Ishikawa (cell line): Measurements from ENCODE around the gene ZC3H4.

Experiments
- CEBPB ChIP-seq: IDR thresholded peaks from 2 replicates; pipeline ENCODE4 v1.6.1; 2012
- CREB1 ChIP-seq: IDR thresholded peaks from 2 replicates; pipeline ENCODE4 v1.6.1; 2012; ENCODE audit warnings: low read depth
- EGR1 ChIP-seq: IDR thresholded peaks from 2 replicates; pipeline ENCODE4 v1.6.1; 2012
- RAD21 ChIP-seq: IDR thresholded peaks from 2 replicates; pipeline ENCODE4 v1.6.1; 2012; ENCODE audit warnings: low read depth
- TCF12 ChIP-seq: IDR thresholded peaks from 2 replicates; pipeline ENCODE4 v1.6.1; 2012; ENCODE audit warnings: low read depth
- TF ChIP-seq, protein P1 (sequence below): IDR thresholded peaks from 2 replicates; pipeline ENCODE4 v1.6.1; 2012
- TF ChIP-seq, protein P2 (sequence below): IDR thresholded peaks from 2 replicates; pipeline ENCODE4 v1.6.1; 2012; ENCODE audit warnings: low read depth, mild to moderate bottlenecking

DNA sequence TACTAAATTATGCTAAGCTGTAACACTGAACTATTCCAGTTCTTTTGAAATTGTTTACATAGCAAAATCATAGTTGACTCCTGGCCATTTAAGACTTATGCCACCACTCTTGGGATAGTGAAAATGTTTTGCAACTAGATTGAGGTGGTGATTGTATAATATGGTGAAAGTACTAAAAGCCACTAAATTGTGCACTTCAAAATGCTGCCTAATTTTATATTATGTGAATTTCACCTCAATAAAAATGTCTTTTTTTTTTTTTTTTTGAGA is 12.0 kb upstream of the ZC3H4 start:
- TF ChIP-seq, protein P1, sequence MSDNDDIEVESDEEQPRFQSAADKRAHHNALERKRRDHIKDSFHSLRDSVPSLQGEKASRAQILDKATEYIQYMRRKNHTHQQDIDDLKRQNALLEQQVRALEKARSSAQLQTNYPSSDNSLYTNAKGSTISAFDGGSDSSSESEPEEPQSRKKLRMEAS: no peak
- TF ChIP-seq TCF12 (no peak), CREB1 (no peak), CEBPB (no peak), EGR1 (no peak), RAD21 (no peak)
- TF ChIP-seq, protein P2, sequence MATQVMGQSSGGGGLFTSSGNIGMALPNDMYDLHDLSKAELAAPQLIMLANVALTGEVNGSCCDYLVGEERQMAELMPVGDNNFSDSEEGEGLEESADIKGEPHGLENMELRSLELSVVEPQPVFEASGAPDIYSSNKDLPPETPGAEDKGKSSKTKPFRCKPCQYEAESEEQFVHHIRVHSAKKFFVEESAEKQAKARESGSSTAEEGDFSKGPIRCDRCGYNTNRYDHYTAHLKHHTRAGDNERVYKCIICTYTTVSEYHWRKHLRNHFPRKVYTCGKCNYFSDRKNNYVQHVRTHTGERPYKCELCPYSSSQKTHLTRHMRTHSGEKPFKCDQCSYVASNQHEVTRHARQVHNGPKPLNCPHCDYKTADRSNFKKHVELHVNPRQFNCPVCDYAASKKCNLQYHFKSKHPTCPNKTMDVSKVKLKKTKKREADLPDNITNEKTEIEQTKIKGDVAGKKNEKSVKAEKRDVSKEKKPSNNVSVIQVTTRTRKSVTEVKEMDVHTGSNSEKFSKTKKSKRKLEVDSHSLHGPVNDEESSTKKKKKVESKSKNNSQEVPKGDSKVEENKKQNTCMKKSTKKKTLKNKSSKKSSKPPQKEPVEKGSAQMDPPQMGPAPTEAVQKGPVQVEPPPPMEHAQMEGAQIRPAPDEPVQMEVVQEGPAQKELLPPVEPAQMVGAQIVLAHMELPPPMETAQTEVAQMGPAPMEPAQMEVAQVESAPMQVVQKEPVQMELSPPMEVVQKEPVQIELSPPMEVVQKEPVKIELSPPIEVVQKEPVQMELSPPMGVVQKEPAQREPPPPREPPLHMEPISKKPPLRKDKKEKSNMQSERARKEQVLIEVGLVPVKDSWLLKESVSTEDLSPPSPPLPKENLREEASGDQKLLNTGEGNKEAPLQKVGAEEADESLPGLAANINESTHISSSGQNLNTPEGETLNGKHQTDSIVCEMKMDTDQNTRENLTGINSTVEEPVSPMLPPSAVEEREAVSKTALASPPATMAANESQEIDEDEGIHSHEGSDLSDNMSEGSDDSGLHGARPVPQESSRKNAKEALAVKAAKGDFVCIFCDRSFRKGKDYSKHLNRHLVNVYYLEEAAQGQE: no peak
